Measurements from ENCODE around the gene RAD51B.

DNA sequence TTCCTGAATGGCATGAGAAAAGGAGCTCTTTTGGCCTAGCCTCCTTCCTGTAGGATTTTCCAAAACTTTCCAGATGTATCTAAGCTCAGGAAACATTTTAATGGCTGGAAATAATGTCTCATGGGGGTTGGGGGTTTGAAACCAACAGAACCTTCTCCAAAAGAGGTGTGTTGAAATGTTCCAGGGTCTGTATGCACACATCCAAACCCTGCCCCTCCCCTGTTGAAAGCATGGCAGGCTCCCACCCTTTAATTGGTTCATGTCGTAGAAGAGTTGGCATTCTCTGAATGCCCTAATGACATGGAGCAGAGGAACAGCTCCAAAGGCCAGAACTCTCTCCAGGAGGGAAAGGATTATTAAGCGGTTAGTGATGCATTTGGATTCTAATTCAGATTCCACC is 620.1 kb downstream of the RAD51B start:
- no peak for TF ChIP-seq POLR2A (IDR thresholded peaks at IDR 0.05)
- TF ChIP-seq, protein P1, sequence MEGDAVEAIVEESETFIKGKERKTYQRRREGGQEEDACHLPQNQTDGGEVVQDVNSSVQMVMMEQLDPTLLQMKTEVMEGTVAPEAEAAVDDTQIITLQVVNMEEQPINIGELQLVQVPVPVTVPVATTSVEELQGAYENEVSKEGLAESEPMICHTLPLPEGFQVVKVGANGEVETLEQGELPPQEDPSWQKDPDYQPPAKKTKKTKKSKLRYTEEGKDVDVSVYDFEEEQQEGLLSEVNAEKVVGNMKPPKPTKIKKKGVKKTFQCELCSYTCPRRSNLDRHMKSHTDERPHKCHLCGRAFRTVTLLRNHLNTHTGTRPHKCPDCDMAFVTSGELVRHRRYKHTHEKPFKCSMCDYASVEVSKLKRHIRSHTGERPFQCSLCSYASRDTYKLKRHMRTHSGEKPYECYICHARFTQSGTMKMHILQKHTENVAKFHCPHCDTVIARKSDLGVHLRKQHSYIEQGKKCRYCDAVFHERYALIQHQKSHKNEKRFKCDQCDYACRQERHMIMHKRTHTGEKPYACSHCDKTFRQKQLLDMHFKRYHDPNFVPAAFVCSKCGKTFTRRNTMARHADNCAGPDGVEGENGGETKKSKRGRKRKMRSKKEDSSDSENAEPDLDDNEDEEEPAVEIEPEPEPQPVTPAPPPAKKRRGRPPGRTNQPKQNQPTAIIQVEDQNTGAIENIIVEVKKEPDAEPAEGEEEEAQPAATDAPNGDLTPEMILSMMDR (IDR thresholded peaks at IDR 0.05) = no peak
- no peak for TF ChIP-seq POLR2AphosphoS5 (IDR thresholded peaks at IDR 0.05)
- TF ChIP-seq EP300 (IDR thresholded peaks at IDR 0.05) = no peak

Data from upper lobe of left lung (tissue), 4 donors.